Endothelial cell of hepatic sinusoid (primary cell): ENCODE results near the gene PPP1R36.
"Not testable (repeated sequence)": the region's sequence is repeated elsewhere in the genome, so short reads cannot be mapped to it uniquely, and the experiment has no call there.

Experiments used
- in situ Hi-C: cut with HindIII; loops from 2 replicates; pipeline ENCODE4 v1.10.0; 2017; ENCODE audit warnings: low sequenced_read_pairs

PPP1R36 gene

GRCh38 chr14:64562436-64562835, 12.7 kb downstream of the PPP1R36 start:
- in situ Hi-C loops: no loop called here

GRCh38 chr14:64563696-64564095, 13.9 kb downstream of the PPP1R36 start:
- in situ Hi-C loops: no loop called here

GRCh38 chr14:64566651-64567122, 16.9 kb downstream of the PPP1R36 start:
- in situ Hi-C loops: no loop called here

GRCh38 chr14:64569138-64569631, 19.4 kb downstream of the PPP1R36 start:
- in situ Hi-C loops: no loop called here

- in situ Hi-C loops: not testable (repeated sequence)
Observed at GRCh38 chr14:64569646-64570045, 19.9 kb downstream of the PPP1R36 start.

GRCh38 chr14:64572386-64573104, 22.8 kb downstream of the PPP1R36 start:
- in situ Hi-C loops: no loop called here

GRCh38 chr14:64573109-64573508, 23.3 kb downstream of the PPP1R36 start:
- in situ Hi-C loops: no loop called here

GRCh38 chr14:64574371-64575107, 24.8 kb downstream of the PPP1R36 start:
- in situ Hi-C loops: no loop called here

GRCh38 chr14:64577211-64577610, 27.4 kb downstream of the PPP1R36 start:
- in situ Hi-C loops: no loop called here

GRCh38 chr14:64580467-64580866, 30.7 kb downstream of the PPP1R36 start:
- in situ Hi-C loops: no loop called here

- in situ Hi-C loops: no loop called here
Observed at GRCh38 chr14:64581363-64581762, 31.6 kb downstream of the PPP1R36 start.

GRCh38 chr14:64581817-64582216, 32.1 kb downstream of the PPP1R36 start:
- in situ Hi-C loops: no loop called here

- in situ Hi-C loops: no loop called here
Observed at GRCh38 chr14:64584190-64584589, 34.4 kb downstream of the PPP1R36 start.

- in situ Hi-C loops: no loop called here
Observed at GRCh38 chr14:64591809-64592208, 42.0 kb downstream of the PPP1R36 start.

- in situ Hi-C loops: no loop called here
Observed at GRCh38 chr14:64594438-64594837, 44.7 kb downstream of the PPP1R36 start.

- in situ Hi-C loops: no loop called here
Observed at GRCh38 chr14:64598404-64598803, 48.6 kb downstream of the PPP1R36 start.

GRCh38 chr14:64601571-64601970, 51.8 kb downstream of the PPP1R36 start:
- in situ Hi-C loops: no loop called here

GRCh38 chr14:64602826-64603225, 53.1 kb downstream of the PPP1R36 start:
- in situ Hi-C loops: no loop called here

GRCh38 chr14:64604001-64604400, 54.2 kb downstream of the PPP1R36 start:
- in situ Hi-C loops: no loop called here

- in situ Hi-C loops: no loop called here
Observed at GRCh38 chr14:64604881-64605280, 55.1 kb downstream of the PPP1R36 start.

GRCh38 chr14:64605926-64606685, 56.3 kb downstream of the PPP1R36 start:
- in situ Hi-C loops: no loop called here
